DMS114 treated with DMSO at 0.1 percent for 48 hours (cell line): ENCODE measurements around the gene ZNF335.
"Not testable (repeated sequence)": the region's sequence is repeated elsewhere in the genome, so short reads cannot be mapped to it uniquely, and the experiment has no call there.

Experiments
- DNase-seq: peaks from one replicate; lab custom pipeline; 2025; ENCODE audit not compliant: unreplicated experiment; lab: John Stamatoyannopoulos, UW

The ZNF335 gene

DNA sequence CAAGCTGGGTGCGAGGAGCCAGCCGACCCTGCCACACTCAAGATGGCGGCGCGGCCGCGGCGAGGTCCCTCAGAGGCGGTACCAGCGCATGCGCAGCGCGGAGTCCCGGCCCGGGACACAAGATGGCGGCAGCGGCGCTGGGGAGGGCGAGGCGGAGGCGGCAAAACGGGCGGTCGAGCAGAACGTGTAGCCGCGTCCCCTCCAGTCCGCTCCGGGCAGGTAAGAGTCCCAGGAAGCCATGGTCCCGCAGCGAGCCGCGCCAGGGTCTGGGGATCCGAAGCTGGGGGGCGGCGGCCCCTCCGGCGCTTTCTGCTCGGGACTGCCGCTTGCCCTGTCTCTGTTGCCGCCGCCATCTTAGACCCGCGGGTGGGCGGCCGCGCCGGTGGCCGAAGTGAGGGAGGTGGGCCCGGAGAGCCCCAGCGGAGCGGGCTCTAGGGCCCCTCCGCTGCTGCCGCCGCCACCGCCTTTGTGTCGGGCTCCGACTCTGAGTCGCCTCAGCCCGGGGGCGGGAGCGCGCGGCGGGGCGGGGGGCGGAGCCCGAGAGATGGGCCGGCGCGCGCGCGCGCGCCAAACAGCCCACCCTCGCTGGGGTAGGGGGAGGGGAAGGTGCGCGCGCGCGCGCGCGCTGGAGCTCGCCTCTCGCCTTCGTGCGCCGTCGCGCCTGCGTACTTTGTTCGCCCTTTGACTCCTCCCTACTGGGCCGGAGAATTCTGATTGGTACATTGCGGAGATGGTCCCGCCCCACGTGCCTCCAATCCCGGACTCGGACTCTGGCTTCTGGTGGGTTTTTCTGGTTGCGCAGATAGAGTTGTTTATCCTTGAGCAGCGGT lies 37.2 kb downstream of the ZNF335 start, which contains the start of gene PCIF1:
PCIF1 (plus strand) TSS at position 98 of the 830 bp plus-strand sequence. CDS start 4,317 bp downstream, outside the sequence.
- peak; percentile 91 for DNase-seq

DNA sequence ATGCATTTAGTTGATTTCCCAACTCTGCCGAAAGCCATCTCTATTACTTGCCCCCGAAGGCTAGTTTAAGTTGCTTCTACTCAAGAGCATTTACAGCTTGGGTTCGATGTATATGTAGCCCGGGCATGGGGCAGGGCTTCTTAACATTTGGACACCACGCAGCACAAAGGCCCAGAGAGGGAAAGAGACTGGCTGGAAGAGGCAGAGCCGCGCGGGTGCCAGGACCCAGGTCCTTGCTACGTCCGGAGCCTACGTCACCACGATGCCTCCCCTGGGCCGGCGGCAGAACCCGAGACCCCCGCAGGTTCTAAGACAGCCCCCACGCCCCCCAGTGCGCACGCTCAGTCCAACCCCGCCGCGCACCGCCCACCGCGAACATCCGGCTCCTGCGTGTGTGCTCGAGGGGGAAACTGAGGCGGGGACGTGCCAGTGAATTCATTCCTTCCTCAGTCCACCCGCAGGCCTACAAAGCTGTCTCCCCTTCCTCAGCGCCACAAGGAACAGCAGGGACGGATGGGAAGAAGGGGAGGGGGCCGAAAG lies 37.9 kb downstream of the ZNF335 start:
- peak; percentile 52 for DNase-seq

DNA sequence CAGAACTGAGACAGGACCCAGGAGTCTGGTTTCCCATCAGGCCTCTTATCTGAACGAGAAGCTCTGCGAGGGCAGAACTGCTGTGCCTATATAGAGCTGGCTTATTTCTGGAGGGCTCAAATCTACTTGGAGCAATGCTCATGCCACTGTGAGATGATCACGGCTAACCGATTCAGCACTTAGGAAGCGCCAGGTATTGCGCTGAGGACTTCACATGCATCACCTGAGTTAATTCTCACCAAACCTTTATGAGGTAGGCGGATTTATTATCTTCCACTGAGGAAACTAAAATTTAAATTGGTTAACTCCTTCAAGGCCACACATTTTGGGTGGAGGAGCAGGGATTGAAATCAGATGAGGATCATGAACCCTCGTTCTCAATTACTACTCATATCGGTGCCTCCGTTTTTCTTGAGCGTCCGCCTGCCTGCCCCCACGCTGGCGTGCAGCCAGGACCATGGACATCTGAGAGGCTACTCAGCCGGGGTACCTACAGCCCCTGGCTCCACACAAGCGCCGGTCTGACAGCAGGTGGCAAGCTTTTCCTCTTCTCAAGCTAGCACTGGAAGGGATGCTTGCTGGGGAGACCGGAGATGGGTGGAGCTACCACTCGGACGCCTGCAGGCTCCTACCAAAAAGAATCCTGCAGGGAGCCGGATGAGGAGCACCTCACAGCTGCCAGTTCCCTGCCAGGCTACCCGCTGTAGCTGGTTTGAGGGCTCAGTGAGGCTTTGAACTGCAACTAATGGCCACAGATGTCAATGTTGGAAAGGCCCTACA lies 38.5 kb downstream of the ZNF335 start:
- DNase-seq, result no peak

DNA sequence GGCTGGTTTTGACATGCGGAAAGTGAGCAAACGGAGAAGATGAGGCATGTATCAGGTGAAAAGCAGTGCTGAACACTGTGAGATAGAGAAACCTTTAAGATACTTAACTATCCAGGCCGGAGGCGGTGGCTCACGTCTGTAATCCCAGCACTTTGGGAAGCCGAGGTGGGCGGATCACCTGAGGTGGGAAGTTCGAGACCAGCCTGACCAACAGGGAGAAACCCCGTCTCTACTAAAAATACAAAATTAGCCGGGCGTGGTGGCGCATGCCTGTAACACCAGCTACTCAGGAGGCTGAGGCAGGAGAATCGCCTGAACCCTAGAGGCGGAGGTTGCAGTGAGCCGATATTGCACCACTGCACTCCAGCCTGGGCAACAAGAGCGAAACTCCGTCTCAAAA lies 40.3 kb downstream of the ZNF335 start:
- DNase-seq, result not testable (repeated sequence)

DNA sequence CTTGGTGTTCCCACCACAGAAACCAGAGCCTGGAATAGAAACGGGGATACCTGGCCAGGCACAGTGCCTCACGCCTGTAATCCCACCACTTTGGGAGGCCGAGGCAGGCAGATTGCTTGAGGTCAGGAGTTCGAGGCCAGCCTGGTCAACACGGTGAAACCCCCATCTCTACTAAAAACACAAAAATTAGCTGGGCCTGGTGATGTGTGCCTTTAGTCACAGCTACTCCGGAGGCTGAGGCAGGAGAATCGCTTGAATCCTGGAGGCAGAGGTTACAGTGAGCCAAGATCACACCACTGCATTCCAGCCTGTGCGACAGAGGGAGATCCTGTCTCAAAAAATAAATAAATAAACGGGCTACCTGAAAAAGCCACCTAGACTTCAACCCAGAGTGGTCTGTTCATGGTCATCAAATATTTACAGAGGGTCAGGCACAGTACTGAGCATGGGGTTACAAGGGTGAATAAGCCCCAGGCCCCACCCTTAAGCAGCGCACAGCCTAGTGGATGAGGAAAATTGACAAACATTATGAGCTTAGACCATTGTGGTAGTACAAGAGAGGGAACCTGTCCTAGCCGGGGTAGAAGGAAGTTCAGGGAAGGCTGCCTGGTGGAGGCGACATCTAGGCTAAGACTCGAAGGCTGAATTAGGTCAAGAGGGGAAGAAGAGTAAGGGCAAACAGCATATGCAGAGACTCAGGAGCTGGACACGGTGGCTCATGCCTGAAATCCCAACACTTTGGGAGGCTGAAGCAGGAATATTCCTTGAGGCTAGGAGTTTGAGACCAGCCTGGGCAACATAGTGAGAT lies 44.7 kb downstream of the ZNF335 start:
- DNase-seq, result no peak

DNA sequence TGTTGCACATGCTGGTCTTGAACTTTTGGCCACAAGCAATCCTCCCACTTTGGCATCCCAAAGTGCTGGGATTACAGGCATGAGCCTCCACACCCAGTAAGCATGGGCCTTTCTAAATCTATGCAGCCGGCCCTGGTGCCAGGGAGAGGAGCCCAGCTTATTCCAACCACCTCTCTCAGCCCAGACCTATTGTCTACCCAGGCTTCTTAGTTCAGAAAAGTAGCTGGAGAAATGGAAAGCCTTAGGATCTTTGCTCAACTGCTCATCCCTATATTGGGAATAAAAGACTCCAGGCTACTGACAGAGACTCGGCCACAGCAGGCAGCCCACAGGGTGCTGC lies 45.3 kb downstream of the ZNF335 start:
- no peak for DNase-seq

DNA sequence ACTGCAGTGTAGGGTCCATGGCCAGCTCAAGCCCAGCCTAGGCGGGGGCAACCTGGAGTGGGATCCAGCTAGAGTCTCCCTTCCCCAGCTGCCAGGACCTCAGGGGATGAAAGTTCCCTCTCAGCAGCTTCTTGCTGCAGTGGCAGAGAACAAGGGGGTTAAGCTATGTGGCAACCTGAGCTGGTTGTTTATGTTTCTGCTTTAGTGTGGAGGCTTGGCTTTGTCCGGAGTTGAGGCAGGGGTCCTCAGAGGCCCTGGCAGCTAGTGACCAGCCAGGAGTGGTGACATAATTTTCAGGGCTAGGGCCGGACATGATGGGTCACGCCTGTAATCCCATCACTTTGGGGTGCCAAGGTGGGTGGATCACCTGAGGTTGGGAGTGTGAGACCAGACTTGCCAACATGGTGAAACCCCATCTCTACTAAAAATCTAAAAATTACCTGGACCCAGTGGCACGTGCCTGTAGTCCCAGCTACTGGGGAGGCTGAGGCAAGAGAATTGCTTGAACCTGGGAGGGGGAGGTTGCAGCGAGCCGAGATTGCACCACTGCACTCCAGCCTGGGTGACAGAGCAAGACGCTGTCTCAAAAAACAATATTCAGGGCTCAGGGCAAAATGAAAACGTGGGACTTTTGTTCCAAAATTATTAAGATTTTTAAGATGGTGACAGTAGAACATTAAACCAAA lies 46.0 kb downstream of the ZNF335 start:
- no peak for DNase-seq

DNA sequence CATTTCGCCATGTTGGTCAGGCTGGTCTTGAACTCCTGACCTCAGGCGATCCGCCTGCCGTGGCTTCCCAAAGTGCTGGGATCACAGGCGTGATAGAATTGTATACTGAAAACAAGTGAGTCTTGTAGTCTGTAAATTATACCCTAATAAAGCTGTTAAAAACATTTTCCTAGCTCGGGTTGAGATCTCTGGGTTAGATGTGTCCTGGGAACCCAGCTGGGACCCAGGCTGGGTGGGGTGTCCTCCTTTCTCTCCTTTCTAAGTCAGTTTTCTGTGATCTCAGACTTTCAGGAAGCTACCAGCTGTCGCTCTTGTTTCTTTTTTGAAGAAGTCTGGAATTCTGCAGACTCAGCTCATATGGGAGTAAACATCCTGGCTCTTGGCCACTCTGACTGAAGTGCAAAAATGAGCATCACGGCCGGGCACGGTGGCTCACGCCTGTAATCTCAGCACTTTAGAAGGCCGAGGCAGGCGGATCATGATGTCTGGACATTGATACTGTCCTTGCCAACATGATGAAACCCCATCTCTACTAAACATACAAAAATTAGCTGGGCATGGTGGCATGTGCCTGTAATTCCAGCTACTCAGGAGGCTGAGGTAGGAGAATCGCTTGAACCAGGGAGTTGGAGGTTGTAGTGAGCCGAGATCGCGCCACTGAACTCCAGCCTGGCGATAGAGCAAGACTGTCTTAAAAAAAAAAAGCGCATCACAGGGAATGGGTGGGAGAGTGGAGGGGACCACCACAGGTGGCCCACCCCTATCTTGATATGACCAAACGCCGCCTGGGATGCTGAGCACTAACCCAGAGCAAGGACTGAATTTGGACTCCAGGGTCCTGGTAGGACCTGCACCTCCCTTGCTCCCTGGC lies 47.4 kb downstream of the ZNF335 start:
- DNase-seq, result no peak

DNA sequence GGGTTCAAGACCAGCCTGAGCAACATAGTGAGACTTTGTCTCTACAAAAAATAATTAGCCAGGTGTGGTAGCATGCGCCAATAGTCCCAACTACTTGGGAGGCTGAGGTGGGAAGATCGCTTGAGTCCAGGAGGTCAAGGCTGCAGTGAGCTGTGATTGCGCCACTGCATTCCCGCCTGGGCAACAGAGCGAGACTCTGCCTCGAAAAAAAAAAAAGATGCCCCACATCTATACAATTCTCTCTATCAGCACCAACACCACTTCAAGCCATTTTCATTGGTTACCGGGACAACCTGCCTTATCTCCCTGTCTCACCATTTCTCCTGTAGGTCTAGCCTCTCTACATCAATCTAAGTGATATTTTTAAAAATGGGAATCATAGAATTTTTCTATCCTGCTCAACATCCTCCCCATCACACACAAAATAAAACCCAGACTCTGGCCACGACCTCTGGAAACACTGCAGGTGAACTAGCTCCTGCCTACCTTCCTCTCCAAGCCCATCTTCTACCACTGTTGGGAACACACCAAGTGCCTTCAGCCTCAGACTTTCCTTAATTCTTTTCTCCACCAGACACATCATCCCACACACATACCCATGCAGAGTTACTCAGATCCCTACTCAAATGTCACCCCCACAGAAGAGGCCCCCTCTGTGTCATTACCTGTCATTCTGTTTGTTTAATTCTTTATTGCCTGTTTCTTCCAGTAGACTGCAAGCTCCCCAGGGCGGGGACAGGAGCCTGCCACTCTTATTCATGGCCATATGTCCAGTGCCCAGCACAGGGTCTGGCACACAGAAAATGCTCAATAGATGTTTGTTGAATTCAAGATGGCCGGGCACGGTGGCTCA lies 50.4 kb downstream of the ZNF335 start:
- DNase-seq, result no peak

DNA sequence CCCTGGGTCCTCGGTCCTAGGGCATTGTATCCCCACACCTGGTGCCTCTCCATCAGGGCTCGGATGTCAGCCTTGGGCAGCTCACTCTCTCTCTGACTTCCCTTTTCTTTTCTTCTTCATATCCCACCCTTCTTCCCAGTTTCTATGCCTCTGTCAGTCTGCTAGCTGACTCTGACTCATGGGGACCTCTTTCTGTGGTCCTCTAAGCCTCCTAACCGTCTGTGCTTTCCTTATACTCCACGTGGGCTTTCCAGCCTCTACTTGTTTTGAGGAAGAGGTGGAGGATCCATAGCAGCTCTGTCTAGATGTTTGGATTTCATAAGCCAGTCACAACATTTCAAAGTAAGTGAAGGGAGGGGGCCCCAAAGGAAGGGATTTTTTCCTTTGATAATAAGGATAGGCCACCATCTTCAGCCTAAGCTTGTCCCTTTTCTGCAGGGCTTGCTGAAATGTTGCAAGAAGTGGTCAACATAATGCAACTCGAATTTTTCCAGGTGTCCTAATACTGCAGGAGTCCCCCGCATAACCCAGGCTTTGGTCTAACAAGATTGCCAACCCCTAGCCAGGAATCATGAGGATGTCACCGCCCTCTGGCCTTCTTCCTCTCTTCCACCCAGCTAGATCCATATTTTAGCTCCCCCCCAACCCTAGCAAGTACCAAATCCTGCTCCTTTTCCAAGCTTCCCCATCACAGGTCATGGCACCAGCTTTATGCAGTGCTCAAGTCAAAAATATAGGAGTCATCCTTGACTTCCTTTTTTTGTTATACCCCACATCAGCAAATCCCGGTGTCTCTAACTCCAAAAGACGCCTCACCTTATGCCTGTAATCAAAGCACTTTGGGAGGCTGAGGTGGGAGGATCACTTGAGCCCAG lies 51.3 kb downstream of the ZNF335 start:
- no peak for DNase-seq

DNA sequence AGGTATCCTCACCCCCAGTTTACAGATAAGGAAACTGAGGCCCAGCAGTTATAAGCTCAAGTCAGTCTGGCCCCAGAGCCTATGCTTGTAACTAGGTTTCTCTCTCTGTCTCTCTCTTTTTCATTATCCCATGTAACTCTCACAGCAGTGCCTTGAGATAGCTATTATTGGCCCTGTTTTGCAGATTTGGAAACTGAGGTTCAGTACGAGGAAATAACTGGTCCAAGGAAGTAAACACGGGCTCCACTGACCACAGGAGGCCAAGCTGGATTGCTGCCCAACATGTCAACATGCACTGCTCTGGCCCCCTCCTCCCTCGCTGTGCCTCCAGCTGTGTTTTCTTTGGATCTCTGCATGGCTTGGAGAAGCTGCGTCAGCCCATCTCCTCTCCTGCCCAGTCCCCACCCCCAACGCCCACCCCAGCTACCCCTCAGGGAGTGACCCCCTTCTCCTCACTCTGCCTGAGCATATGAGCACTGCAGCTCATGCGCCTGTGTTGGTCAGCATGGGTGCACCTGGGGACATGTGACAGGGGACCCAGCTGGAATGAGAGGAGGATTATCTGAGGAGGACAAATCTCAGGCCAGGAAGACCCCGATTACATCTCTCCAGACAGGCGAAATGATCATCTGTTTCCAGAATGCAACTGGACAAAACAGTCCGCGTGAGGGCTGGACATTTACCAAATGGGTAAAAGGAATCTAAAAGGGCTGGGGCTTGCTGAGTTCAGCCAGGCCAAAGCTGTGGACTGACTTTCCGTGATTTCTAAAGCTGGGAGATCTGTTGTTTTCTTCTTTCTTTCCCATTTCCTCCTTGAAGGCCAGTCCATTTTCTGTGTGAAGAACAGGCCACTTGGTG lies 52.2 kb downstream of the ZNF335 start:
- DNase-seq, result no peak

DNA sequence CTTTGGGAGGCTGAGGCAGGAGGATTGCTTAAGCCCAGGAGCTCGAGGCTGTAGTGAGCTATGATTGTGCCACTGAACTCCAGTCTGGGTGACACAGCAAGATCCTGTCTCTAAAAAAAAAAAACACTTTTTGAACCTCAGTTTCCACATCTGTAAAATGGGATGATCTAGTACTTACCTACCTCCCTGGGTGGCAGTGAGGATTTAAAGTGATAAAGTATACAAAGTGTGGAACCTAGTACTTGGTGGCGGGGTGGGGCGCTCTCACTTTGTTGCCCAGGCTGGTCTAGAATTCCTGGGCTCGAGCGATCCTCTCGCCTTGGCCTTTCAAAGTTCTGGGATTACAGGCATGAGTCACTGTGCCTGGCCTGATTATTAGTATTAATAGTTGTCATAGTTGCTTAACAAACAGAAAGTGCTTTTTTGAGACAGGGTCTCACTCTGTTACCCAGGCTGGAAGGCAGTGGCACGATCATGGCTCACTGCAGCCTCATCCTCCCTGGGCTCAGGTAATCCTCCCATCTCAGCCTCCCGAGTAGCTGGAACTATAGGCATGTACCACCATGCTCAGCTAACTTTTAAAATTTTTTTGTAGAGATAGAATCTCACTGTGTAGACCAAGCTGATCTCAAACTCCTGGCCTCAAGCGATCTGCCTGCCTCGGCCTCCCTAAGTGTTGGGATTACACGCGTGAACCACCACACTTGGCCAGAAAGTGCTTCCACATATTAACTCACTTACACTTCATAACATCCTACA lies 53.0 kb downstream of the ZNF335 start:
- no peak for DNase-seq

DNA sequence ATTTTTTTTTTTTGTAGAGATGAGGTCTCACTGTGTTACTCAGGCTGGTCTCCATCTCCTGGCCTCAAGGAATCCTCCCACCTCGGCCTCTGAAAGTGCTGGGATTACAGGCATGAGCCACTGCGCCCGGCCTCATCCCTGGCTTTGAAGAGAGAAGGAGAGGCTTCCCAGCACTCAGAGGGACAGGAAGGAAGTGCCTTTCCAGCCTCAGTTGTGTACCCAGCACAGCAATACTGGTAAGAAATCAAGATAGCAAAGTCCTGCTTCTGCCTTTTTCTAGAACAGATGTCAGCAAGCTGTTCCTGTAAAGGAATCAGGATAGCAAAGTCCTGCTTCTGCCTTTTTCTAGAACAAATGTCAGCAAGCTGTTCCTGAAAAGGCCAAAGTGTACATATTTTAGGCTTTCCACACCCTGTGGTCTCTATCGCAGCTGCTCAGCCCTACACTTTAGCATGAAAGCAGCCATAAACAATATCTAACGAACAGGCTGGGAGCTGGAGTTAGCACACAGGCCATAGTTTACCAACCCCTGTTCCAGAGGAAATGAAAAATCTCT lies 53.7 kb downstream of the ZNF335 start:
- no peak for DNase-seq

DNA sequence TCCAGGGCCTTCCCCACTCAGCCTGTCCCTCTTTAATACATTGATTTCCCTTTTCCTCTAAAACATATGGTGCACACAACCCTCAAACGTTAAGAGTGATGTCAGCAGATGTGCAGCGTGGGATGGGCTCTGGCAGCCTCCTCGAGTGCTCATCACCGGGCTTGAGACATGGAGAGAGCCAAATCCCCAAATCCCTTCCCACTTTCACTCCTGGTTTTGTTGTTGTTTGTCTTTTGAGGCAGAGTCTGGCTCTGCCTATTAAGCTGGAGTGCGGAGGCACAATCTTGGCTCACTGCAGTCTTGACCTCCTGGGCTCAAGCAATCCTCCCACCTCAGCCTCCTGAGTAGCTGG lies 54.2 kb downstream of the ZNF335 start:
- DNase-seq, result no peak

DNA sequence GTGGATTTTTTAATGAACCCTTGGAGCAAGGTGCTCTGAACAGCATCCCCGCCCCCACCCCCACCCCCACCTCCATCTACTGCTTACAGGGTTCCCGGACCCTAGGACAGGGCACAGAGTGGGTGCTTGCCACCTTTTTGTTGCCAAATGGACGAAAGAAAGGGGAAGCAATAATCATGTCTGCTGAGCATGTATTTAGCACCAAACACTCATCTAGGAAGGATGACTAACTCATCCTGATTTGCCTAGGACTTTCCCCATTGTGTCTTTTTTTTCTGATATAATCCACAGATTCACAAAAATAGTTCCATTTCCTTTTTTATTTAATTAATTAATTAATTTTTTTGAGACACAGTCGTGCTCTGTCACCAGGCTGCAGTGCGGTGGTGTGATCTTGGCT lies 58.9 kb downstream of the ZNF335 start:
- DNase-seq, result no peak

DNA sequence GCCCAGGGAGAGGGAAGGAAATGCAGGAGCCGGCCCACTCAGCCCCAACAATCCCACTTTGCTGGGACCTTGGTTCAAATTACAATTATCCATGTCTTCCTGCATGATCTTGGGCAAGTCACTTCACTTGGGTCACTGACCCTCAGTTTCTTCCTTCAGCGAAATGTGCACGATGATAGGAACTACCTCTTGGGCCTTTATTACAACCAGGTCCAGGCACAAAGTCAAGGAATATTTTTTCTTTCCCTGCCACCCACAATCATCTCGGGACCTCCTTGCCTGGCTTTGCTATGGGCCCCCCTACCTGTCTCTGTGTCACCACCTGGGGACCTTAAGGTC lies 59.7 kb downstream of the ZNF335 start:
- no peak for DNase-seq
